HCT116 (cell line): Measurements from ENCODE around the gene CD33. TPM values are rescaled to one million over a fixed set of nuclear protein-coding genes. Genes with fewer than 3 reads are reported as not detected.

Experiments
- ATAC-seq: fragments of 200-7000 bp; cut with Tn5 transposase; 2 replicates; pipeline ENCODE4 v1.9.1; 2020; ENCODE audit warnings: mild to moderate bottlenecking, moderate library complexity
- BruUV-seq: library from RNA; stranded (reverse); fragments of 400-500 nt; replicated peaks from 2 replicates; lab custom pipeline; 2021; lab: Mats Ljungman, UMichigan
- CTCF ChIA-PET: fragments of 300-600 bp; sonication (Branson Sonifier 250); formaldehyde crosslinking; loops from one replicate; lab custom pipeline; 2021; ENCODE audit warnings: antibody characterized with exemption; lab: Charles Lee
- POLR2A ChIA-PET: fragments of 300-600, 350-600 bp; sonication (Branson Sonifier 250); formaldehyde crosslinking; loops from one replicate; lab custom pipeline; 2021; ENCODE audit warnings: antibody characterized with exemption; lab: Charles Lee
- RAD21 ChIA-PET, 2 experiments: fragments of 300-600 bp; sonication (Branson Sonifier 250); formaldehyde crosslinking; loops; one replicate each; lab custom pipeline; 2023; ENCODE audit warnings: low total read pairs in 2 of 2; ENCODE audit not compliant: uncharacterized antibody in 2 of 2, unreplicated experiment in 2 of 2, low non-redundant PET in 1 of 2; lab: Charles Lee
- DNase-seq: peaks from one replicate; pipeline ENCODE4 v3.0.0-alpha.2; 2010; ENCODE audit warnings: low read depth, low spot score
- H2AFZ ChIP-seq: fragments of 200-600 bp; shearing (Covaris generic), sonication (generic); 2 replicates; pipeline ENCODE4 v1.6.1; 2017; ENCODE audit warnings: low read depth, mixed run types, mixed read lengths, antibody characterized with exemption, low read length; ENCODE audit not compliant: poor library complexity, severe bottlenecking
- H3K27ac ChIP-seq: 2 replicates; pipeline ENCODE4 v1.5.1; 2012; ENCODE audit warnings: low read depth, low read length
- H3K27me3 ChIP-seq: fragments of 200-600 bp; sonication (generic); 2 replicates; pipeline ENCODE4 v1.6.1; 2016; ENCODE audit warnings: mixed run types, low read length, mixed read lengths; ENCODE audit not compliant: insufficient read depth
- H3K36me3 ChIP-seq, 2 experiments: fragments of 200-500 bp in 1 of 2; fragments of 200-600 bp in 1 of 2; sonication (Bioruptor generic) in 1 of 2; sonication (generic) in 1 of 2; 2 replicates each; pipeline versions ENCODE4 v1.5.1 to v1.6.1; 2014 to 2016; ENCODE audit warnings: low read length in 2 of 2, inconsistent platforms in 1 of 2, mixed read lengths in 1 of 2, mixed run types in 1 of 2; ENCODE audit not compliant: insufficient read depth in 2 of 2, control insufficient read depth in 1 of 2
- H3K4me1 ChIP-seq, 2 experiments: fragments of 200-600 bp in 1 of 2; sonication (generic) in 1 of 2; 2 replicates each; pipeline versions ENCODE4 v1.5.1 to v1.6.1; 2012 to 2017; ENCODE audit warnings: low read length in 2 of 2, inconsistent platforms in 1 of 2, mild to moderate bottlenecking in 1 of 2, mixed read lengths in 1 of 2, mixed run types in 1 of 2, moderate library complexity in 1 of 2; ENCODE audit not compliant: insufficient read depth in 2 of 2, control insufficient read depth in 1 of 2
- H3K4me2 ChIP-seq: fragments of 200-600 bp; sonication (generic); 2 replicates; pipeline ENCODE4 v1.6.1; 2017; ENCODE audit warnings: mixed run types, low read length, mixed read lengths
- H3K4me3 ChIP-seq, 2 experiments: fragments of 200-600 bp in 1 of 2; sonication (generic) in 1 of 2; replicated peaks in 1 of 2; 2 replicates each; pipeline ENCODE4 v1.5.1; 2011 to 2016; ENCODE audit warnings: low read length in 2 of 2, control low read depth in 1 of 2, low read depth in 1 of 2, mild to moderate bottlenecking in 1 of 2, mixed read lengths in 1 of 2, mixed run types in 1 of 2
- H3K79me2 ChIP-seq: fragments of 200-600 bp; sonication (generic); 2 replicates; pipeline ENCODE4 v1.6.1; 2017; ENCODE audit warnings: mild to moderate bottlenecking, mixed run types, low read length, moderate library complexity, mixed read lengths; ENCODE audit not compliant: insufficient read depth
- H3K9ac ChIP-seq: fragments of 200-600 bp; sonication (generic); 2 replicates; pipeline ENCODE4 v1.6.1; 2016; ENCODE audit warnings: low read length, mixed read lengths
- H3K9me2 ChIP-seq: fragments of 200-600 bp; sonication (generic), shearing (Covaris generic); 2 replicates; pipeline ENCODE4 v1.6.1; 2017; ENCODE audit warnings: mixed run types, mild to moderate bottlenecking, moderate library complexity; ENCODE audit not compliant: insufficient read depth
- H3K9me3 ChIP-seq, 2 experiments: fragments of 200-500 bp in 1 of 2; fragments of 200-600 bp in 1 of 2; sonication (Bioruptor generic) in 1 of 2; sonication (generic) in 1 of 2; 2 replicates each; pipeline ENCODE4 v1.6.1; 2014 to 2017; ENCODE audit warnings: low read length in 2 of 2, mixed read lengths in 2 of 2, inconsistent platforms in 1 of 2, low read depth in 1 of 2, mild to moderate bottlenecking in 1 of 2, mixed run types in 1 of 2, moderate library complexity in 1 of 2; ENCODE audit not compliant: control insufficient read depth in 1 of 2, insufficient read depth in 1 of 2
- H4K20me1 ChIP-seq: fragments of 200-600 bp; sonication (generic), shearing (Covaris generic); 2 replicates; pipeline ENCODE4 v1.6.1; 2017; ENCODE audit warnings: mixed run types, mild to moderate bottlenecking, moderate library complexity; ENCODE audit not compliant: insufficient read depth
- CBX3 ChIP-seq: IDR thresholded peaks from 2 replicates; pipeline ENCODE4 v1.6.1; 2012; ENCODE audit warnings: low read depth
- CEBPB ChIP-seq: IDR thresholded peaks from 2 replicates; pipeline ENCODE4 v1.6.1; 2012; ENCODE audit warnings: low read depth
- EGR1 ChIP-seq: IDR thresholded peaks from 2 replicates; pipeline ENCODE4 v1.6.1; 2012; ENCODE audit warnings: low read depth
- ELF1 ChIP-seq: IDR thresholded peaks from 2 replicates; pipeline ENCODE4 v1.6.1; 2012; ENCODE audit warnings: low read depth, borderline replicate concordance
- EZH2 ChIP-seq: fragments of 200-600 bp; sonication (generic); IDR thresholded peaks from 2 replicates; pipeline ENCODE4 v1.6.1; 2017; ENCODE audit warnings: antibody characterized with exemption, mixed run types
- EZH2phosphoT487 ChIP-seq: fragments of 200-600 bp; IDR thresholded peaks from 2 replicates; pipeline ENCODE4 v1.6.1; 2018; ENCODE audit warnings: antibody characterized with exemption, borderline replicate concordance
- JUND ChIP-seq: IDR thresholded peaks from 2 replicates; pipeline ENCODE4 v1.6.1; 2012
- POLR2A ChIP-seq: IDR thresholded peaks from 2 replicates; pipeline ENCODE4 v1.7.0; 2011; ENCODE audit warnings: borderline replicate concordance; ENCODE audit not compliant: insufficient read depth, insufficient read length; ENCODE audit errors: extremely low read depth
- SIN3A ChIP-seq: IDR thresholded peaks from 2 replicates; pipeline ENCODE4 v1.6.1; 2012; ENCODE audit warnings: low read depth
- SRF ChIP-seq: IDR thresholded peaks from 2 replicates; pipeline ENCODE4 v1.6.1; 2012; ENCODE audit warnings: low read depth
- YY1 ChIP-seq: IDR thresholded peaks from 2 replicates; pipeline ENCODE4 v1.6.1; 2011; ENCODE audit warnings: low read length, low read depth, moderate library complexity, mild to moderate bottlenecking; ENCODE audit not compliant: insufficient replicate concordance; ENCODE audit errors: extremely low read depth
- ZNF274 ChIP-seq: fragments of 200-500 bp; sonication (Bioruptor generic); IDR thresholded peaks from 2 replicates; pipeline ENCODE4 v1.6.1; 2014; ENCODE audit warnings: mild to moderate bottlenecking, low read depth, low read length, inconsistent platforms
- intact Hi-C: fragments of 100-400 bp; cut with micrococcal nuclease; formaldehyde crosslinking; loops from 2 replicates; pipeline ENCODE4 v1.10.0; 2022
- total RNA-seq: library from RNA; stranded (reverse); gene quantifications from one replicate; pipeline ENCODE4 v1.2.1, GENCODE V29; 2021; ENCODE audit not compliant: unreplicated experiment
- TF ChIP-seq, protein P1 (sequence below): IDR thresholded peaks from 2 replicates; pipeline ENCODE4 v1.6.1; 2012
- TF ChIP-seq, protein P2 (sequence below), 3 experiments: fragments of 200-600 bp in 1 of 3; sonication (generic) in 1 of 3; IDR thresholded peaks in 2 of 3; conservative IDR thresholded peaks in 1 of 3; 2 replicates each; pipeline ENCODE4 v1.5.1; 2012 to 2017; ENCODE audit warnings: low read depth in 2 of 3, low read length in 2 of 3, antibody characterized with exemption in 1 of 3, borderline replicate concordance in 1 of 3, control low read depth in 1 of 3, mild to moderate bottlenecking in 1 of 3, mixed read lengths in 1 of 3, mixed run types in 1 of 3, moderate library complexity in 1 of 3; ENCODE audit not compliant: insufficient read depth in 1 of 3

Gene CD33
- total RNA-seq, 1 experiment from 2014 or later = 3.1 TPM

DNA sequence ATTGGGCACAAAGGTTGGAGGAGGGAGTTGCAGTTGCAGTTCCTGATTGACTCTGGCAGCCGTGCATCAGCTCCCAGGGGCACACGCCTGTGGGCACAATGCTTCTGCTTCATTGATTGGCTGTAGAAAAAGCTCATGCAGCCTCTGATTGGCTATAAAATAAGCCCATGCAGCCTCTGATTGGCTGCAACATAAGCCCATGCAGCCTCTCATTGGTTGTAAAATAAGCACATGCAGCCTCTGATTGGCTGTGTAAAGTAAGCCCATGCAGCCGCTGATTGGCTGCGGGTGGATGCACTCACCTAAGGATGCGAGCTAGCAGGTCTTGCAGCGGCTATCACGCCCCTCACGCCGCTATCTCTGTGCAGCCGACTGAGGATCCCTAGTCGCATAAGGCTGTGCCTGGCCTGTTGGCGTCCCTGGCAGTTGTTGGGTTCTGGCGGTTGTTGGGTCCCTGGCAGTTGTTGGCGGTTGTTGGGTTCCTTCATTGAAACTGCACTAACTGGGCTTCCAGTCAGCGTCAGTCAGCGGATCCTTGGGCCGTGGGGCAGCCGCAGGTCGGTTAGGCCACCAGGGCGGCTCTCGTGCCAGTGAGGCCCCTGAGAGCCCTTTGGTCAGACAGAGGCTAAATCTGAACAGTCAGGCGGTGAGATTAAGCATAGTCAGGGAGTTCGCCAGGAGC is 26.0 kb downstream of the CD33 start, which contains the start of gene SIGLECL1:
TSS of gene SIGLECL1 (plus strand) at position 295 of the 682 bp plus-strand sequence. CDS start 12,993 bp downstream, outside the sequence.
- no peak within 1 kb of the TSS for H2AFZ ChIP-seq
- no peak within 1 kb of the TSS for H3K4me2 ChIP-seq
- no peaks in the 10 kb centered on the region for H3K79me2 ChIP-seq
- H3K4me1 ChIP-seq = no peaks in the 10 kb centered on the region; a peak in 1 of 4 replicates
- H3K36me3 ChIP-seq = no peaks in the 10 kb centered on the region
- H3K4me3 ChIP-seq = no peak within 1 kb of the TSS
- no peak within 1 kb of the TSS for H3K27ac ChIP-seq
- H4K20me1 ChIP-seq = no peaks in the 10 kb centered on the region
- no TSS peak for BruUV-seq
- intact Hi-C loops = no loop called here
- POLR2A ChIA-PET = no interaction called here
- no peak for TF ChIP-seq JUND
- TF ChIP-seq, all 23 proteins: peak for 0
- DNase-seq (no peak), ATAC-seq (no peak; the same call in 1 of the 2 replicates)
- ChIA-PET RAD21 (no interaction called here), CTCF (no interaction called here)
- H3K9me3 ChIP-seq = no peaks in the 10 kb centered on the region
- no peaks in the 10 kb centered on the region for H3K9me2 ChIP-seq
- H3K9ac ChIP-seq = no peak within 1 kb of the TSS
- H3K27me3 ChIP-seq = no peaks in the 10 kb centered on the region

- Histone ChIP-seq H3K27ac (no peak overlapping the region), H3K9ac (no peak overlapping the region), H3K9me2 (no peaks in the 10 kb centered on the region), H3K79me2 (no peaks in the 10 kb centered on the region), H3K4me1 (no peaks in the 10 kb centered on the region; a peak in 1 of 4 replicates), H3K9me3 (no peaks in the 10 kb centered on the region), H4K20me1 (no peaks in the 10 kb centered on the region), H3K27me3 (no peaks in the 10 kb centered on the region), H3K36me3 (no peaks in the 10 kb centered on the region), H3K4me3 (no peak overlapping the region), H3K4me2 (no peak overlapping the region), H2AFZ (no peak overlapping the region)
- ATAC-seq = no peak
- intact Hi-C loops = no loop called here
- BruUV-seq = no TSS peak
- DNase-seq = no peak
- no peak for TF ChIP-seq EGR1
- no peak for TF ChIP-seq SRF
- TF ChIP-seq YY1 = no peak
- TF ChIP-seq JUND = no peak
- TF ChIP-seq ZNF274 = no peak
- TF ChIP-seq POLR2A = no peak
- TF ChIP-seq CBX3 = no peak
- no peak for TF ChIP-seq EZH2
- no peak for TF ChIP-seq ELF1
- TF ChIP-seq, protein P1, sequence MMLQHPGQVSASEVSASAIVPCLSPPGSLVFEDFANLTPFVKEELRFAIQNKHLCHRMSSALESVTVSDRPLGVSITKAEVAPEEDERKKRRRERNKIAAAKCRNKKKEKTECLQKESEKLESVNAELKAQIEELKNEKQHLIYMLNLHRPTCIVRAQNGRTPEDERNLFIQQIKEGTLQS = no peak
- TF ChIP-seq SIN3A = no peak
- no peak for TF ChIP-seq EZH2phosphoT487
- TF ChIP-seq, protein P2, sequence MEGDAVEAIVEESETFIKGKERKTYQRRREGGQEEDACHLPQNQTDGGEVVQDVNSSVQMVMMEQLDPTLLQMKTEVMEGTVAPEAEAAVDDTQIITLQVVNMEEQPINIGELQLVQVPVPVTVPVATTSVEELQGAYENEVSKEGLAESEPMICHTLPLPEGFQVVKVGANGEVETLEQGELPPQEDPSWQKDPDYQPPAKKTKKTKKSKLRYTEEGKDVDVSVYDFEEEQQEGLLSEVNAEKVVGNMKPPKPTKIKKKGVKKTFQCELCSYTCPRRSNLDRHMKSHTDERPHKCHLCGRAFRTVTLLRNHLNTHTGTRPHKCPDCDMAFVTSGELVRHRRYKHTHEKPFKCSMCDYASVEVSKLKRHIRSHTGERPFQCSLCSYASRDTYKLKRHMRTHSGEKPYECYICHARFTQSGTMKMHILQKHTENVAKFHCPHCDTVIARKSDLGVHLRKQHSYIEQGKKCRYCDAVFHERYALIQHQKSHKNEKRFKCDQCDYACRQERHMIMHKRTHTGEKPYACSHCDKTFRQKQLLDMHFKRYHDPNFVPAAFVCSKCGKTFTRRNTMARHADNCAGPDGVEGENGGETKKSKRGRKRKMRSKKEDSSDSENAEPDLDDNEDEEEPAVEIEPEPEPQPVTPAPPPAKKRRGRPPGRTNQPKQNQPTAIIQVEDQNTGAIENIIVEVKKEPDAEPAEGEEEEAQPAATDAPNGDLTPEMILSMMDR (IDR thresholded peaks at IDR 0.05 in 2 of 3, conservative IDR thresholded peaks at IDR 0.05 in 1 of 3; ENCODE audit: borderline replicate concordance in 1 of 3, insufficient read depth in 1 of 3, low read depth in 2 of 3, low read length in 2 of 3) = no peak
- TF ChIP-seq CEBPB = no peak
- CTCF ChIA-PET = no interaction called here
- RAD21 ChIA-PET = no interaction called here
- POLR2A ChIA-PET = no interaction called here
Observed at GRCh38 chr19:51251468-51251820, 26.6 kb downstream of the CD33 start.
